DLD1 (cell line): ENCODE results near the gene MPDZ.

ENCODE experiments used
- in situ Hi-C: cut with HindIII; loops from 2 replicates; pipeline ENCODE4 v1.10.0; 2017; ENCODE audit warnings: low sequenced_read_pairs

MPDZ gene

GRCh38 chr9:13088720-13089427 is 190.6 kb downstream of the MPDZ start:
- in situ Hi-C loops: loop anchor here (10.0 kb wide), 1 partner anchor 374 kb away; no protein-coding TSS in a partner anchor

GRCh38 chr9:13083963-13084528 is 195.4 kb downstream of the MPDZ start:
- in situ Hi-C loops: loop anchor here (10.0 kb wide), 1 partner anchor 369 kb away; no protein-coding TSS in a partner anchor

GRCh38 chr9:13083366-13083765 is 196.1 kb downstream of the MPDZ start:
- in situ Hi-C loops: loop anchor here (10.0 kb wide), 1 partner anchor 369 kb away; no protein-coding TSS in a partner anchor

- in situ Hi-C loops: loop anchor here (10.0 kb wide), 1 partner anchor 368 kb away; no protein-coding TSS in a partner anchor
Observed at GRCh38 chr9:13082796-13083195, 196.7 kb downstream of the MPDZ start.

GRCh38 chr9:13078164-13078563 is 201.3 kb downstream of the MPDZ start:
- in situ Hi-C loops: no loop called here

GRCh38 chr9:13076616-13077015 is 202.9 kb downstream of the MPDZ start:
- in situ Hi-C loops: no loop called here

GRCh38 chr9:13071921-13072320 is 207.6 kb downstream of the MPDZ start:
- in situ Hi-C loops: no loop called here

GRCh38 chr9:13070612-13071595 is 208.6 kb downstream of the MPDZ start:
- in situ Hi-C loops: no loop called here

- in situ Hi-C loops: no loop called here
Observed at GRCh38 chr9:13069498-13069897, 210.0 kb downstream of the MPDZ start.

GRCh38 chr9:13064676-13065075 is 214.8 kb downstream of the MPDZ start:
- in situ Hi-C loops: no loop called here

GRCh38 chr9:13063880-13064459 is 215.5 kb downstream of the MPDZ start:
- in situ Hi-C loops: no loop called here

- in situ Hi-C loops: no loop called here
Observed at GRCh38 chr9:13061390-13061789, 218.1 kb downstream of the MPDZ start.
